Measurements from ENCODE around the gene HEY2.

DNA sequence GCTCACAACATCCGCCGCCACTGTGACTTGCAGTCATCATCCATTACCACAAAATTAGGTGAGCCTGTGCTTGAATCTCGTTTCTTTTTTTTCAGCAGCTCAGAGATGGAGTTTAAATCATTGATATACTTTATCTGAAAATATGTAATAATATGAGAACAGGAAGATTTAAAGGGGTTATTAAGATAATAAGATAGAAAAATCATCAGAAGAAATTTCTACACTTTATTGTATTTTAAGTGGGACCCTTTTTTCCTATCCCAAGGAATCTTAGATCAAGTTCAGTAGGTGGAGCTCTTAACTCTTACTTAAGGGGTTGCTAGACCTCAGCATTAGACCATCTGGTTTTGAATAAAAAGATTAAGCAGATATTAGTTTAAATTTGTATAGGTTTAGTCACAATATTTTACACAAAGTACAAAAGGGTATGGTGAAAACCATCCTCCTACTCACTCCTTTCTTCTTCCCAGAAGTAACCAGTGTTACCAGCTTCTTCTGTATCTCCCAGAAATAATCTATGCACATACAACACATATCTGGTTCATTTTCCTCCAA lies 32.0 kb downstream of the HEY2 start:
- TF ChIP-seq, protein P1, sequence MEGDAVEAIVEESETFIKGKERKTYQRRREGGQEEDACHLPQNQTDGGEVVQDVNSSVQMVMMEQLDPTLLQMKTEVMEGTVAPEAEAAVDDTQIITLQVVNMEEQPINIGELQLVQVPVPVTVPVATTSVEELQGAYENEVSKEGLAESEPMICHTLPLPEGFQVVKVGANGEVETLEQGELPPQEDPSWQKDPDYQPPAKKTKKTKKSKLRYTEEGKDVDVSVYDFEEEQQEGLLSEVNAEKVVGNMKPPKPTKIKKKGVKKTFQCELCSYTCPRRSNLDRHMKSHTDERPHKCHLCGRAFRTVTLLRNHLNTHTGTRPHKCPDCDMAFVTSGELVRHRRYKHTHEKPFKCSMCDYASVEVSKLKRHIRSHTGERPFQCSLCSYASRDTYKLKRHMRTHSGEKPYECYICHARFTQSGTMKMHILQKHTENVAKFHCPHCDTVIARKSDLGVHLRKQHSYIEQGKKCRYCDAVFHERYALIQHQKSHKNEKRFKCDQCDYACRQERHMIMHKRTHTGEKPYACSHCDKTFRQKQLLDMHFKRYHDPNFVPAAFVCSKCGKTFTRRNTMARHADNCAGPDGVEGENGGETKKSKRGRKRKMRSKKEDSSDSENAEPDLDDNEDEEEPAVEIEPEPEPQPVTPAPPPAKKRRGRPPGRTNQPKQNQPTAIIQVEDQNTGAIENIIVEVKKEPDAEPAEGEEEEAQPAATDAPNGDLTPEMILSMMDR (IDR thresholded peaks at IDR 0.05; ENCODE audit: low read depth, low read length, missing input control), result no peak
- TF ChIP-seq SP1 (IDR thresholded peaks at IDR 0.05) (no peak), GABPA (IDR thresholded peaks at IDR 0.05 in 1 of 2, conservative IDR thresholded peaks at IDR 0.05 in 1 of 2) (no peak), JUND (IDR thresholded peaks at IDR 0.05) (no peak), TAF1 (conservative IDR thresholded peaks at IDR 0.05) (no peak), EGR1 (IDR thresholded peaks at IDR 0.05; ENCODE audit: low read depth in 2 of 2) (no peak), RAD21 (IDR thresholded peaks at IDR 0.05) (no peak)
- TF ChIP-seq, protein P2, sequence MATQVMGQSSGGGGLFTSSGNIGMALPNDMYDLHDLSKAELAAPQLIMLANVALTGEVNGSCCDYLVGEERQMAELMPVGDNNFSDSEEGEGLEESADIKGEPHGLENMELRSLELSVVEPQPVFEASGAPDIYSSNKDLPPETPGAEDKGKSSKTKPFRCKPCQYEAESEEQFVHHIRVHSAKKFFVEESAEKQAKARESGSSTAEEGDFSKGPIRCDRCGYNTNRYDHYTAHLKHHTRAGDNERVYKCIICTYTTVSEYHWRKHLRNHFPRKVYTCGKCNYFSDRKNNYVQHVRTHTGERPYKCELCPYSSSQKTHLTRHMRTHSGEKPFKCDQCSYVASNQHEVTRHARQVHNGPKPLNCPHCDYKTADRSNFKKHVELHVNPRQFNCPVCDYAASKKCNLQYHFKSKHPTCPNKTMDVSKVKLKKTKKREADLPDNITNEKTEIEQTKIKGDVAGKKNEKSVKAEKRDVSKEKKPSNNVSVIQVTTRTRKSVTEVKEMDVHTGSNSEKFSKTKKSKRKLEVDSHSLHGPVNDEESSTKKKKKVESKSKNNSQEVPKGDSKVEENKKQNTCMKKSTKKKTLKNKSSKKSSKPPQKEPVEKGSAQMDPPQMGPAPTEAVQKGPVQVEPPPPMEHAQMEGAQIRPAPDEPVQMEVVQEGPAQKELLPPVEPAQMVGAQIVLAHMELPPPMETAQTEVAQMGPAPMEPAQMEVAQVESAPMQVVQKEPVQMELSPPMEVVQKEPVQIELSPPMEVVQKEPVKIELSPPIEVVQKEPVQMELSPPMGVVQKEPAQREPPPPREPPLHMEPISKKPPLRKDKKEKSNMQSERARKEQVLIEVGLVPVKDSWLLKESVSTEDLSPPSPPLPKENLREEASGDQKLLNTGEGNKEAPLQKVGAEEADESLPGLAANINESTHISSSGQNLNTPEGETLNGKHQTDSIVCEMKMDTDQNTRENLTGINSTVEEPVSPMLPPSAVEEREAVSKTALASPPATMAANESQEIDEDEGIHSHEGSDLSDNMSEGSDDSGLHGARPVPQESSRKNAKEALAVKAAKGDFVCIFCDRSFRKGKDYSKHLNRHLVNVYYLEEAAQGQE (IDR thresholded peaks at IDR 0.05), result no peak
- TF ChIP-seq, protein P3, sequence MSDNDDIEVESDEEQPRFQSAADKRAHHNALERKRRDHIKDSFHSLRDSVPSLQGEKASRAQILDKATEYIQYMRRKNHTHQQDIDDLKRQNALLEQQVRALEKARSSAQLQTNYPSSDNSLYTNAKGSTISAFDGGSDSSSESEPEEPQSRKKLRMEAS (IDR thresholded peaks at IDR 0.05), result no peak
- TF ChIP-seq, protein P4, sequence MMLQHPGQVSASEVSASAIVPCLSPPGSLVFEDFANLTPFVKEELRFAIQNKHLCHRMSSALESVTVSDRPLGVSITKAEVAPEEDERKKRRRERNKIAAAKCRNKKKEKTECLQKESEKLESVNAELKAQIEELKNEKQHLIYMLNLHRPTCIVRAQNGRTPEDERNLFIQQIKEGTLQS (IDR thresholded peaks at IDR 0.05), result no peak

All from liver (tissue), 3 donors.